HG02798 (cell line): ENCODE data around the gene PRKAG2.

Experiments
- ATAC-seq: cut with Tn5 transposase; IDR thresholded peaks from one replicate; pipeline ENCODE4 v1.9.1; 2021; ENCODE audit warnings: mild to moderate bottlenecking; ENCODE audit not compliant: unreplicated experiment, poor library complexity

The PRKAG2 gene

DNA sequence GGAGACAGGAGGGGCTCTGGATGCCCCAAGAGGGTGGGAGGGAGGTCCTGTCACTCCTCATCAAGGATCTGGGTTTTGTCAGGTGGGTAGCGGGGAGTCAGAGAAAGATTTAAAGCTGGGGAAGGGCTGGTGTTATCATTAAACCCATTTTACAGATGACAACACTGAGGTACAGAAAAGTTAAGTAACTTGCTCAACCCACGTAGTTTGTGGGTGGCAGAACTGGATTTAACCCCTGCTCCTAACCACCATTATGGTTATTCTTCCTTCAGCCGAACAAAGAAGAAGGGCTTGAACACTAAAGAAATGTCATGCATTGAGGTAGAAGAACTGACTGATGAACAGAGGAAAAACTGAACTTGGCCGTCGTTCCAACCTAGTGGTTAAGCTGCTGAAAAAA, 24.9 kb upstream of the PRKAG2 start:
- no peak for ATAC-seq

DNA sequence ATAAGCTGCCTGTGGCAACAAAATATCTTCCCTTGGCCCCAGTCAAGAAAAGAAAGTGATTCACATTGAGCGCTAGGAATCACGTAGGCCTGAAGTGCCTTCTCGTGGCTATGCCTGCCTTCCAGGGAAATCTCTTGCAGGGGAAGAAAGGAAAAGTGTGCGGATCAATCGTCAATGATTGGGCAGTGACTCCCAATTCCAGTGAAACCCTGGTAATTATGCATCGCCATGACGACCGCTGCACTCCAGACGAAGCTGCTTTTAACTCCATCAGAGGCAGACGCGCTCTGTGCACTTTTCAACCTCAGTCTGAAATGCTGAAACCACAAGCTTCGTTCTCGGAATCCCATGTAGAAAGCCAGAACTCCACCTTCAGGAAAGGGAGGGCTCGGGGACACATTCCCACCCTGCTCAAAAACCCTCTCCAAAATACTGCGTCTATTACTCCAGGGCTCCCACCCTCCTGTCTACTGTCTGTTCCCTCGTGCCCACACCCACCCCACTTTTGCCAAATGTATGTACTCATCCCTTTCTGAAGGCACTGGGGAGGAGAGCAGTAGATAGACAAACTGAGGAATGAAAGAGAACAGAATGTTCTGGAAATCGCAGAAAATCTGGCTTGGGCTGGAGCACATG, 24.2 kb upstream of the PRKAG2 start:
- no peak for ATAC-seq

DNA sequence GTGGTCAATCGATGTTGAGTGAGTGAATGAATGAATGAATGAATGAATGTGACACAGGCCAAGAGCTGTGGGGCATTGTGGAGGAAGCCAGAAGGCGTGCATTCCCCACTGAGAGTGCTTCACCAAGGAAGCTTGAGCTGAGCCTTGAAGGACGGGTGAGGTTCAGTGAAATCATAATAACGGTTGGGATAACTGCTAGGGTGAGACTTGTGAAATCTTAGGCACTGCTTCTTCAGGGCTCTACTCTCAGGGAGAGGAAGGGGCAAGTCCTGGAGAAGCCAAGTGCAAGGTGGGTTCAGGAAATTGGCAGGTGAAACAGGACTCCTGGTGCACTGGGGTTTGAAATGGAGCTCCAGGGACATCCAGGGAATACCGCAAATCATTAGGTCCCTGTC, 23.7 kb upstream of the PRKAG2 start:
- ATAC-seq: no peak

GRCh38 chr7:151899513-151900360, 22.8 kb upstream of the PRKAG2 start:
- no peak for ATAC-seq

DNA sequence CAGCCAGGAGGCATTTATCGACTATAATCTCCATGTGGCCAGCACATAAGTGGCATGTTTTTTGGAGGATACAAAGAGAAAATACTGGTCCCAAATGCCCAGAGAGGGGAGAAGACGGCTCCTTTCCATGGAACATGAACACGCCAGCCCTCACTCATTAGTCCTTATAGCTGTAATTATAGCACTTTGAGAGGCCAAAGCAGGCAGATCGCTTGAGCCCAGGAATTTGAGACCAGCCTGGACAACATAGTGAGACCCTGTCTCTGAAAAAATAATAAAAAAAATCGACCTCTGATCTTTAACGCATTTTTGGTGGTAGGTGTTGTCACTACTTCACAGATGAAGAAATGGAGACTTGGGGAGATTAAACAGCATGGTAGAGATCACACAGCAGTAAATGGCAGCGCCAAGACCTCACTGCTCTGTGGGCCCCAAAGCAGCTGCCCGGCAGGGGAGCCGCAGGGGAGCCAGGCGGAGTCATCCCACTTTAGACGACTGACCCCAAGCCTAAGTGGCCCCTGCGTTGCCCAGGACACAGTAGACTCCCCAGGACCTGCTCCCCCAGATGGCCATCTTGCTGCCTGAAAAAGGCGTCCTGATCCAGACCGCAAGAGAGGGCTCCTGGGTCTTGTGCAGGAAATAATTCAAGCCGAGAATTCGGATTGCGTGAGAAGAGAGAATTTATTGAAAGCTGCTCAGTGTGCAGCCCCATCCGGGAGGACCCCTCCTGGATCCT, 21.2 kb upstream of the PRKAG2 start:
- ATAC-seq: no peak

DNA sequence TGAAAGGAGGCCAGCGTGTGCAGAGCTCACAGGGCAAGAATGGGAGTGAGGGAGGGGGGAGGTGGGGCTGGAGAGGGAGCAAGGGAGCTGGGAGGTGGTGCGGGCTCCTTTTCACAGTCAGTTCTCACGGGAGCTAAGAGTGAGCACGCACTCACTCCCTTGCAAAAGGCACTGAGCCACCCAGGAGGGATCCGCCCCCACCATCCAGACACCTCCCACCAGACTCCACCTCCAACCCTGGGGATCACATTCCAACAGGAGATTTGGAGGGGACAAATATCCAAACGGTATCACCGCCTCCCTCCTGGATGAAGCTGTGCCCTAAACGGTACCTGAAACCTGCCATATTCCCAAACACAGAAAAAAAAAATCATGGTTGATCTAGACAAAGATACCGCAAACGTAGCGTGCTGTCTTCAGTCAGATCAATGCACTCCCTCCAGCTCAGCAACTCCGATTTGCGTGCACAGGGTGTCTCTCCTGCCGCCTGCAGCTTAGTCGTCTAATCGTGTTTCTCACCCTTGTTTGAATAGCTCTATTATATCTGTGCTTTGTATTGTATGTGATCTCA, 20.3 kb upstream of the PRKAG2 start:
- no peak for ATAC-seq

GRCh38 chr7:151896486-151896885, 19.6 kb upstream of the PRKAG2 start:
- ATAC-seq: no peak

DNA sequence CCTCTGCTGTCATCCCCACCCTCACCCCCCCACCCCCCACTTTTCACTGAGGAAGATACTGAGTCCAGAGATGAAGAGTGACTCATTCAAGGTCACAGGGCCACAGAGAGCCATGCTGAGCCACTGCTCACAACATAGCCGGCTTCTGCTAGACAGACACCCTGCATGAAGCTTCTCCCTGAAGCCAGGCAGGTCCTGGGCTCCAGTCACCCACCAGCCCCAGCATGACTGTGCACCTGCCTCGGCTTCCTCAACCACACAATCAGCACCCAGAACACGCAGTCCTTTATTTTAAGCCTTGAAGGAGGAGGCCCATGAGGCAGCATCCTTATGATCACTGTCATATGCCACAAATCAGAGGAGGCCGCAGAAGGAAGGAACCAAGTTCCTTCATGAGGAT, 19.2 kb upstream of the PRKAG2 start:
- no peak for ATAC-seq

DNA sequence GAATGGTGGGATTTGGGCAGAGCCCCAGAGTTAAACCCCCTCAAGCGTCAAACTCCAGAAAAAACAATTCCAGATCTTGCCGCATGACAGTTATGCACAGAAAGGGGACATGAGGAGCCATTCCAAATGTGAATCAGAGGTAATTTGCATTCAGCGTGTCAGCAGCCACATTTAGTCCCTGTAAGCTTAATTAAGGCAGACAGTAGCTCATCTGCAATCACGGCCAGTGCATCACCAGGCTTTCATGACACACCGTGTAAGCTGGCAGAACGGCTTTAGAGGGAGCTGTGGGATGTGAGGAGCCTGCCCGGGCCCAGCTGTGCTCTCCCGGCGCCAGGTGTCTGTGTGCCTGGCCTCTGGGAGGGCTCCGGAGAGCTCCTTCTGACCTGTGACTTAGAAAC, 18.7 kb upstream of the PRKAG2 start:
- ATAC-seq: no peak

- ATAC-seq: no peak
Measured at GRCh38 chr7:151895008-151895630, 18.2 kb upstream of the PRKAG2 start.

DNA sequence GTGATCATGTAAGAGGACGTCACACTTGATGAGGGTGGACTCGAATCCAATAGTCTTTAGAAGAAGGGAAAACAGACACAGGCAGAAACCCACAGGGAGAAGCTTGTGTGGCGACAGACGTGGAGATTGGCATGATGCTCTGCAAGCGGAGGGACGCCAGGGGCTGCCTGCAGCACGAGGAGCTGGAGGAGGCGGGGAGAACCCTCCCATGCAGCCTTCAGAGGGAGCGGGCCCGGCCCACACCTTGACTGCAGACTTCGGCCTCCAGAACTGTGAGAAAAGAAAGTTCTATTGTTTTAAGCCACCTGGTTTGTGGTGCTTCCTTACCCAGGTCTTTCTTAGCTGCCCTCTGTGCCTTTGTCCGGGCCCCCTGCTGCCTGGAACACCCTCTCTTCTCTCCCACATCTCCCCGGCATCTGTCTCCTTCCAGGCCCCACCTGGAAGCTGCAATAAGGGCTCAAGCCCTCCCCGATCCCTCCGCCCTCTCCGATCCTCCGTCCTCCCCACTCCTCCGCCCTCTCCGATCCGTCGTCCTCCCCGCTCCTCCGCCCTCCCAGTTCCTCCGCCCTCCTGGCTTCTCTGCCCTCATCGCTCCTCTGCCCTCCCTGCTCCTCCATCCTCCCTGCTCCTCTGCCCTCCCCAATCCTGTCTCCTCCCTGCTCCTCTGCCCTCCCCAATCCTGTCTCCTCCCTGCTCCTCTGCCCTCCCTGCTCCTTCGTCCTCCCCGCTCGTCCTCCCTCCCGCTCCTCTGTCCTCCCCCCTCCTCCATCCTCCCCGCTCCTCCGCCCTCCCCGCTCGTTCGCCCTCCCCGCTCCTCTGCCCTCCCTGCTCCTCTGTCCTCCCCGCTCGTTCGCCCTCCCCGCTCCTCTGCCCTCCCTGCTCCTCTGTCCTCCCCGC, 17.4 kb upstream of the PRKAG2 start:
- no peak for ATAC-seq

DNA sequence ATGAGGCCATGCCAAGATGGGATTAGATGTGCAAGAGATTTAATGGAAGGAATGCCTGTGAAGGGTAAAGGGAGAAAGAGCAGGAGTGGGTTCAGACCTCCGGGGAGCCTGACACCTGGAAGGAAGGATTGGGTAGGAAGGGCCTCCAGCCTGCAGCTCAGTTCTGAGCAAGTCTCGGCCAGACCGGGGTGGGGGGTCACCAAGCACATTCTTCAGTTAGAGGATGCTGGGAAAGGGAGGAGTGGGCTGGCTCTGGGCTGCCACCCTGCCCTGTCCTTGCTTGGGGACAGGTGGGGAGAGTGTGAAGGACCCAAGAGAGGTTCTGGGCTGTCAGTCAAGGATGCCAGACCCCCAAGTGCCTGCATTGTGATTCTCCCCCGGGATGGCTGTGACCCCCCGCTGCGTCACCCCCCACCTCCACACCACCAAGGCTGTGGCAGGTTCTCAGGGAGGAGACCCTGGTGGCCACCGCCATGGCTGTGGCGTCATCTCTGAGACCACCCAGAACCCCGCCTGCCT, 16.5 kb upstream of the PRKAG2 start:
- no peak for ATAC-seq

DNA sequence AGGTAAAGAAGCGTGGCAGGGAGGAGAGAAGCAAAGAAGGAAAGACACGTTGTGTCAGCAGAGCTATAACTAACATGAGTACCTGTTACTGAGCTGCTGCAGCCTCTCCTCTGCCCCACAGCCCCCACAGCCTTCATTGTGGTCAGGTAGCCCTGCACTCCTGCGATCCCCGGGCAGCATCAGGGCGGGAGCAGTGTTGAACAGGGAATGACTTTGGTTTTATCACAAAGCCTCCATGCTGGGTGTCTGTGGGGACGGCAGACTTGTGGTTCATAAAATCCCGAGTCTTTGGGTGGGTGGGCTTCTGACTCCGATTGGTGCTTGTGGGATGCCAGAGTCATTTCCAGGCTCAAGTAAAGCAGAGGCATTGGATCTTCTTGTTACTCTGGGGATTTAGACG, 14.8 kb upstream of the PRKAG2 start:
- no peak for ATAC-seq

DNA sequence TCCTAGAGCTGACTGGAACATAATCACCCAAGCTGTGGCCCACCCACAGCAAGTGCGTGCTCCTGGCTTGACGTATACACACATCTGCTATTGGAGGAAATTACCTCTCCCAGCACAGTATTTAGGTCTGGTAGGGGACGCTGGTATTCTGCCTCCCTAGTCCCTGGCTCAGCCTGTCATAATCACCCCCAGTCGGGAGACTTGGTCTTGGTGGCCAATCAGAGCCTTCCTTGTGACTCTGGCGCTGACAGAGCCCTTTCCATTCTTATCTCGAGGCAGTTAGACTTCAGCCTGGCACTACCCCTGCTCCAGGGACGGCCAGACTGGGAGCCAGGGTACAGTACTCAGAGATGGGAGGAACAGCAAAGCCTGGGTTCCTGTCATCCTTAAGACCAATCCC, 14.3 kb upstream of the PRKAG2 start:
- ATAC-seq: no peak

- ATAC-seq: no peak
Measured at GRCh38 chr7:151890355-151891004, 13.6 kb upstream of the PRKAG2 start.

DNA sequence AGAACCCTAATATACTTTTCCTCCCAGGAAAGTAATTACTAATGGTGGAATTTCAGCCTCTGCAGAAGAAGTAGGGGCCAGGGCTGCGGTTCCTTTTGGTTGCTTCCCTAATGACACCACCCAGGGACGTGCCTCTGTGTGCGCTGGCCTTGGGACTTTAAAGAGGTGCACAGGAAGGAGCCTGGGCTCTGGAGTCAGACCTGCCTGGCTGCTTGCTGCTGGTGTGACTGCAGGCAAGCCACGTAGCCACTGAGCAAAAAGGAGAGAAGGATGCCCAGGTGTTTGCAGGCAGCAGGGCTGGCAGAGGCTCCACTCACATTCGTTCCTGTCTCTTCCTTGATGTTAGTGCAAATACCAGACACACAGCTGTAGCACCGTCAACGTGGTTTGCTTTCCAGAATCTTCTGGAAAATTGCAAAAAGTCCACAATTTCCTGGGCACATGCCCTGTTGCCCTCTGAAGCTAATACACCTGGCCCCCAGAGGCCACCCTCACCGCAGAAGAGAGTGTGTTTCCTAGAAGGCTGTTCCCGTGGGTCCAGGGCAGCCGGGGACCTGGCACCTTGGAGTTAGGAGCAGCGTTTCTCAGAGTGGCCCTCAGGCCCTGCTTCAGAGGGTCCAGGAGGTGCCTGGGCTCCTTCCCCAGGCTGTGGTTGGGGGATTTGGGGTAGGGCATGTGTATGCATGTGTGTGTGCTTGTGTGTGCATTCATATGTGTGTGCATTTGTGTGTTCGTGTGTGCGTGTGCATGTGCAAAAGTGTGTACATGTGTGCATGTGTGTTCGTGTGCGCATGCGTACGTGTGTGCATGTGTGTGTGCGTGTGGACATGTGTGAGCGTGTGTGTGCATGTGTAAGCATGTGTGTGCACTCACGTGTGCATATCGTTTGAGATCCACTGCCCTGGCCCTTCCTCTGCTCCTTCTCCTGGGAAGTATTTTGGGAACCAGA, 12.8 kb upstream of the PRKAG2 start:
- no peak for ATAC-seq

GRCh38 chr7:151888079-151889067, 11.5 kb upstream of the PRKAG2 start:
- no peak for ATAC-seq
